HEK293 (cell line): ENCODE results near the gene NFIX.

Source experiments
- BCL11A ChIP-seq: fragments of 450-650 bp; formaldehyde crosslinking; IDR thresholded peaks from 2 replicates; pipeline ENCODE4 v1.5.1; 2016; ENCODE audit warnings: low read depth, missing biosample characterization, missing genetic modification characterization
- BCL11B ChIP-seq: fragments of 450-650 bp; formaldehyde crosslinking; IDR thresholded peaks from 2 replicates; pipeline ENCODE4 v1.5.1; 2016; ENCODE audit warnings: low read depth, missing biosample characterization, missing genetic modification characterization
- GLIS1 ChIP-seq: fragments of 450-650 bp; formaldehyde crosslinking; IDR thresholded peaks from 2 replicates; pipeline ENCODE4 v1.5.1; 2016; ENCODE audit warnings: missing biosample characterization, missing genetic modification characterization
- GLIS2 ChIP-seq: fragments of 450-650 bp; formaldehyde crosslinking; IDR thresholded peaks from 2 replicates; pipeline ENCODE4 v1.5.1; 2016; ENCODE audit warnings: missing biosample characterization, missing genetic modification characterization
- IKZF3 ChIP-seq: fragments of 450-650 bp; IDR thresholded peaks from 2 replicates; pipeline ENCODE4 v1.5.0; 2018; ENCODE audit warnings: missing biosample characterization, mild to moderate bottlenecking, missing genetic modification characterization, moderate library complexity
- KLF16 ChIP-seq: fragments of 450-650 bp; formaldehyde crosslinking; IDR thresholded peaks from 2 replicates; pipeline ENCODE4 v1.5.1; 2017; ENCODE audit warnings: missing biosample characterization, missing genetic modification characterization
- PRDM1 ChIP-seq: fragments of 450-650 bp; formaldehyde crosslinking; IDR thresholded peaks from 2 replicates; pipeline ENCODE4; 2016; ENCODE audit warnings: missing biosample characterization, missing genetic modification characterization
- RBAK ChIP-seq: fragments of 450-650 bp; formaldehyde crosslinking; IDR thresholded peaks from 2 replicates; pipeline ENCODE4 v1.5.1; 2016; ENCODE audit warnings: missing biosample characterization, missing genetic modification characterization
- SP2 ChIP-seq: fragments of 450-650 bp; formaldehyde crosslinking; IDR thresholded peaks from 2 replicates; pipeline ENCODE4 v1.5.1; 2016; ENCODE audit warnings: missing biosample characterization, missing genetic modification characterization
- ZBTB1 ChIP-seq: fragments of 450-650 bp; formaldehyde crosslinking; IDR thresholded peaks from 2 replicates; pipeline ENCODE4 v1.5.1; 2016; ENCODE audit warnings: missing biosample characterization, missing genetic modification characterization
- ZEB2 ChIP-seq: fragments of 450-650 bp; formaldehyde crosslinking; IDR thresholded peaks from 2 replicates; pipeline ENCODE4 v1.5.1; 2016; ENCODE audit warnings: missing biosample characterization, missing genetic modification characterization
- ZNF133 ChIP-seq: fragments of 450-650 bp; formaldehyde crosslinking; IDR thresholded peaks from 2 replicates; pipeline ENCODE4 v1.5.1; 2016; ENCODE audit warnings: missing biosample characterization, missing genetic modification characterization
- ZNF341 ChIP-seq: fragments of 450-650 bp; formaldehyde crosslinking; IDR thresholded peaks from 2 replicates; pipeline ENCODE4; 2016; ENCODE audit warnings: low read depth, missing biosample characterization, missing genetic modification characterization
- ZNF391 ChIP-seq: fragments of 450-650 bp; formaldehyde crosslinking; IDR thresholded peaks from 2 replicates; pipeline ENCODE4 v1.5.1; 2016; ENCODE audit warnings: low read depth, missing biosample characterization, missing genetic modification characterization, borderline replicate concordance
- ZNF521 ChIP-seq: fragments of 450-650 bp; formaldehyde crosslinking; IDR thresholded peaks from 2 replicates; pipeline ENCODE4 v1.5.1; 2017; ENCODE audit warnings: missing biosample characterization, mild to moderate bottlenecking, missing genetic modification characterization
- ZNF621 ChIP-seq: fragments of 450-650 bp; formaldehyde crosslinking; IDR thresholded peaks from 2 replicates; pipeline ENCODE4 v1.5.1; 2017; ENCODE audit warnings: missing biosample characterization, missing genetic modification characterization
- ZNF658 ChIP-seq: fragments of 450-650 bp; formaldehyde crosslinking; IDR thresholded peaks from 2 replicates; pipeline ENCODE4; 2016; ENCODE audit warnings: missing biosample characterization, missing genetic modification characterization
- ZNF791 ChIP-seq: fragments of 450-650 bp; formaldehyde crosslinking; IDR thresholded peaks from 2 replicates; pipeline ENCODE4 v1.5.1; 2016; ENCODE audit warnings: missing biosample characterization, missing genetic modification characterization
- ZSCAN30 ChIP-seq: fragments of 450-650 bp; IDR thresholded peaks from 2 replicates; pipeline ENCODE4 v1.5.1; 2018; ENCODE audit warnings: missing biosample characterization, mild to moderate bottlenecking, missing genetic modification characterization, moderate library complexity
- TF ChIP-seq, protein P1 (sequence below): fragments of 450-650 bp; formaldehyde crosslinking; IDR thresholded peaks from 2 replicates; pipeline ENCODE4 v1.5.1; 2016; ENCODE audit warnings: missing biosample characterization, missing genetic modification characterization
- TF ChIP-seq, protein P2 (sequence below): fragments of 450-650 bp; formaldehyde crosslinking; IDR thresholded peaks from 2 replicates; pipeline ENCODE4 v1.5.1; 2016; ENCODE audit warnings: missing biosample characterization, missing genetic modification characterization
- TF ChIP-seq, protein P3 (sequence below): fragments of 450-650 bp; formaldehyde crosslinking; IDR thresholded peaks from 2 replicates; pipeline ENCODE4 v1.5.1; 2017; ENCODE audit warnings: missing biosample characterization, missing genetic modification characterization
- TF ChIP-seq, protein P4 (sequence below): fragments of 450-650 bp; formaldehyde crosslinking; IDR thresholded peaks from 2 replicates; pipeline ENCODE4 v1.5.1; 2016; ENCODE audit warnings: missing biosample characterization, missing genetic modification characterization
- TF ChIP-seq, protein P5 (sequence below): fragments of 450-650 bp; formaldehyde crosslinking; IDR thresholded peaks from 2 replicates; pipeline ENCODE4 v1.5.1; 2017; ENCODE audit warnings: missing biosample characterization, mild to moderate bottlenecking, missing genetic modification characterization, moderate library complexity
- TF ChIP-seq, protein P6 (sequence below): fragments of 450-650 bp; formaldehyde crosslinking; IDR thresholded peaks from 2 replicates; pipeline ENCODE4 v1.5.1; 2016; ENCODE audit warnings: missing biosample characterization, missing genetic modification characterization

Gene NFIX

DNA sequence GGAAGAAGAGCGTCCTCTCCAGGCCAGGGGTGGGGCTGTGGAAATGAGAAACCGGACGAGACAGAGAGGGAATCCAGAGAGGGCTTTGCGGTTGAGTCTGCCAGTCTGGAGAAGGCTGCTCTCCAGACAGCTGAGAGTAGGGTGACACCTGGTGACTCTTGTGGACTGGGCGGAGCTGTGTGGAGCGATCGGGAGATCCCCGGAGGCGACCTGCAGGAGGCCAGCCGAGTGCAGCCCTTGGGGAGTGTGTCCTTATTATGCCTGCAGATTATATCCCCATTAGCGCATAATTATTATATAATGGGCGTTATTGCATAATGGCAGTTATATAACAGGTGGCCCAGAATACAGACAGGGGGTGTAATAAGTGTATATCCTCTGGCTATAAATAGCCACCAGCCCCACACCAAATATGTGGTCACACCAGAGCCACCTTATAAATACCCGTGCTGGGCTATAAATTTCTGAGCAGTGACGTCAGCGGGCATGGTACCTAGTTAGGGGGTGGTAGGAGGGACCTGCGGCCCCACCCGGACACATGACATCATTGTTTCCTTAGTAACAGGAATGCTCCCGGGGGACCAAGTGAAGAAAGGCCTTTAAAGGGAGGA lies 41.2 kb downstream of the NFIX start (continued):
- TF ChIP-seq, protein P1, sequence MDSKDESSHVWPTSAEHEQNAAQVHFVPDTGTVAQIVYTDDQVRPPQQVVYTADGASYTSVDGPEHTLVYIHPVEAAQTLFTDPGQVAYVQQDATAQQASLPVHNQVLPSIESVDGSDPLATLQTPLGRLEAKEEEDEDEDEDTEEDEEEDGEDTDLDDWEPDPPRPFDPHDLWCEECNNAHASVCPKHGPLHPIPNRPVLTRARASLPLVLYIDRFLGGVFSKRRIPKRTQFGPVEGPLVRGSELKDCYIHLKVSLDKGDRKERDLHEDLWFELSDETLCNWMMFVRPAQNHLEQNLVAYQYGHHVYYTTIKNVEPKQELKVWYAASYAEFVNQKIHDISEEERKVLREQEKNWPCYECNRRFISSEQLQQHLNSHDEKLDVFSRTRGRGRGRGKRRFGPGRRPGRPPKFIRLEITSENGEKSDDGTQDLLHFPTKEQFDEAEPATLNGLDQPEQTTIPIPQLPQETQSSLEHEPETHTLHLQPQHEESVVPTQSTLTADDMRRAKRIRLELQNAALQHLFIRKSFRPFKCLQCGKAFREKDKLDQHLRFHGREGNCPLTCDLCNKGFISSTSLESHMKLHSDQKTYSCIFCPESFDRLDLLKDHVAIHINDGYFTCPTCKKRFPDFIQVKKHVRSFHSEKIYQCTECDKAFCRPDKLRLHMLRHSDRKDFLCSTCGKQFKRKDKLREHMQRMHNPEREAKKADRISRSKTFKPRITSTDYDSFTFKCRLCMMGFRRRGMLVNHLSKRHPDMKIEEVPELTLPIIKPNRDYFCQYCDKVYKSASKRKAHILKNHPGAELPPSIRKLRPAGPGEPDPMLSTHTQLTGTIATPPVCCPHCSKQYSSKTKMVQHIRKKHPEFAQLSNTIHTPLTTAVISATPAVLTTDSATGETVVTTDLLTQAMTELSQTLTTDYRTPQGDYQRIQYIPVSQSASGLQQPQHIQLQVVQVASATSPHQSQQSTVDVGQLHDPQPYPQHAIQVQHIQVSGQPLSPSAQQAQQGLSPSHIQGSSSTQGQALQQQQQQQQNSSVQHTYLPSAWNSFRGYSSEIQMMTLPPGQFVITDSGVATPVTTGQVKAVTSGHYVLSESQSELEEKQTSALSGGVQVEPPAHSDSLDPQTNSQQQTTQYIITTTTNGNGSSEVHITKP, result peak; percentile 48
- TF ChIP-seq ZNF133 (tag by site-specific recombination) (no peak), ZBTB1 (peak; percentile 7; the same call in 1 of the 2 replicates), ZEB2 (tag by site-specific recombination) (peak; percentile 95), ZNF791 (tag by site-specific recombination) (no peak), KLF16 (tag by site-specific recombination) (peak; percentile 70; the same call in 1 of the 2 replicates), ZNF391 (tag by site-specific recombination) (no peak), IKZF3 (tag by site-specific recombination) (peak; percentile 7; the same call in 1 of the 2 replicates), BCL11A (tag by site-specific recombination) (peak; percentile 89), BCL11B (tag by site-specific recombination) (0 out of 2 replicates have a peak, but pooled peaks have one; percentile 33), GLIS1 (tag by site-specific recombination) (peak; percentile 97), ZNF521 (tag by site-specific recombination) (no peak), SP2 (tag by site-specific recombination) (peak; percentile 59), ZNF658 (no peak), ZSCAN30 (tag by site-specific recombination) (peak; percentile 46; the same call in 1 of the 2 replicates), PRDM1 (0 out of 2 replicates have a peak, but pooled peaks have one; percentile 23), ZNF341 (tag by site-specific recombination) (peak; percentile 48), RBAK (tag by site-specific recombination) (no peak), ZNF621 (tag by site-specific recombination) (no peak), GLIS2 (tag by site-specific recombination) (peak; percentile 83)
- TF ChIP-seq, protein P2, sequence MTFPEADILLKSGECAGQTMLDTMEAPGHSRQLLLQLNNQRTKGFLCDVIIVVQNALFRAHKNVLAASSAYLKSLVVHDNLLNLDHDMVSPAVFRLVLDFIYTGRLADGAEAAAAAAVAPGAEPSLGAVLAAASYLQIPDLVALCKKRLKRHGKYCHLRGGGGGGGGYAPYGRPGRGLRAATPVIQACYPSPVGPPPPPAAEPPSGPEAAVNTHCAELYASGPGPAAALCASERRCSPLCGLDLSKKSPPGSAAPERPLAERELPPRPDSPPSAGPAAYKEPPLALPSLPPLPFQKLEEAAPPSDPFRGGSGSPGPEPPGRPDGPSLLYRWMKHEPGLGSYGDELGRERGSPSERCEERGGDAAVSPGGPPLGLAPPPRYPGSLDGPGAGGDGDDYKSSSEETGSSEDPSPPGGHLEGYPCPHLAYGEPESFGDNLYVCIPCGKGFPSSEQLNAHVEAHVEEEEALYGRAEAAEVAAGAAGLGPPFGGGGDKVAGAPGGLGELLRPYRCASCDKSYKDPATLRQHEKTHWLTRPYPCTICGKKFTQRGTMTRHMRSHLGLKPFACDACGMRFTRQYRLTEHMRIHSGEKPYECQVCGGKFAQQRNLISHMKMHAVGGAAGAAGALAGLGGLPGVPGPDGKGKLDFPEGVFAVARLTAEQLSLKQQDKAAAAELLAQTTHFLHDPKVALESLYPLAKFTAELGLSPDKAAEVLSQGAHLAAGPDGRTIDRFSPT, result peak; percentile 95
- TF ChIP-seq, protein P3, sequence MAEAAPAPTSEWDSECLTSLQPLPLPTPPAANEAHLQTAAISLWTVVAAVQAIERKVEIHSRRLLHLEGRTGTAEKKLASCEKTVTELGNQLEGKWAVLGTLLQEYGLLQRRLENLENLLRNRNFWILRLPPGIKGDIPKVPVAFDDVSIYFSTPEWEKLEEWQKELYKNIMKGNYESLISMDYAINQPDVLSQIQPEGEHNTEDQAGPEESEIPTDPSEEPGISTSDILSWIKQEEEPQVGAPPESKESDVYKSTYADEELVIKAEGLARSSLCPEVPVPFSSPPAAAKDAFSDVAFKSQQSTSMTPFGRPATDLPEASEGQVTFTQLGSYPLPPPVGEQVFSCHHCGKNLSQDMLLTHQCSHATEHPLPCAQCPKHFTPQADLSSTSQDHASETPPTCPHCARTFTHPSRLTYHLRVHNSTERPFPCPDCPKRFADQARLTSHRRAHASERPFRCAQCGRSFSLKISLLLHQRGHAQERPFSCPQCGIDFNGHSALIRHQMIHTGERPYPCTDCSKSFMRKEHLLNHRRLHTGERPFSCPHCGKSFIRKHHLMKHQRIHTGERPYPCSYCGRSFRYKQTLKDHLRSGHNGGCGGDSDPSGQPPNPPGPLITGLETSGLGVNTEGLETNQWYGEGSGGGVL (tag by site-specific recombination), result peak; percentile 58
- TF ChIP-seq, protein P4, sequence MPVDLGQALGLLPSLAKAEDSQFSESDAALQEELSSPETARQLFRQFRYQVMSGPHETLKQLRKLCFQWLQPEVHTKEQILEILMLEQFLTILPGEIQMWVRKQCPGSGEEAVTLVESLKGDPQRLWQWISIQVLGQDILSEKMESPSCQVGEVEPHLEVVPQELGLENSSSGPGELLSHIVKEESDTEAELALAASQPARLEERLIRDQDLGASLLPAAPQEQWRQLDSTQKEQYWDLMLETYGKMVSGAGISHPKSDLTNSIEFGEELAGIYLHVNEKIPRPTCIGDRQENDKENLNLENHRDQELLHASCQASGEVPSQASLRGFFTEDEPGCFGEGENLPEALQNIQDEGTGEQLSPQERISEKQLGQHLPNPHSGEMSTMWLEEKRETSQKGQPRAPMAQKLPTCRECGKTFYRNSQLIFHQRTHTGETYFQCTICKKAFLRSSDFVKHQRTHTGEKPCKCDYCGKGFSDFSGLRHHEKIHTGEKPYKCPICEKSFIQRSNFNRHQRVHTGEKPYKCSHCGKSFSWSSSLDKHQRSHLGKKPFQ (tag by site-specific recombination), result peak; percentile 76
- TF ChIP-seq, protein P5, sequence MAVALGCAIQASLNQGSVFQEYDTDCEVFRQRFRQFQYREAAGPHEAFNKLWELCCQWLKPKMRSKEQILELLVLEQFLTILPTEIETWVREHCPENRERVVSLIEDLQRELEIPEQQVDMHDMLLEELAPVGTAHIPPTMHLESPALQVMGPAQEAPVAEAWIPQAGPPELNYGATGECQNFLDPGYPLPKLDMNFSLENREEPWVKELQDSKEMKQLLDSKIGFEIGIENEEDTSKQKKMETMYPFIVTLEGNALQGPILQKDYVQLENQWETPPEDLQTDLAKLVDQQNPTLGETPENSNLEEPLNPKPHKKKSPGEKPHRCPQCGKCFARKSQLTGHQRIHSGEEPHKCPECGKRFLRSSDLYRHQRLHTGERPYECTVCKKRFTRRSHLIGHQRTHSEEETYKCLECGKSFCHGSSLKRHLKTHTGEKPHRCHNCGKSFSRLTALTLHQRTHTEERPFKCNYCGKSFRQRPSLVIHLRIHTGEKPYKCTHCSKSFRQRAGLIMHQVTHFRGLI (tag by site-specific recombination), result peak; percentile 49; the same call in 1 of the 2 replicates
- TF ChIP-seq, protein P6, sequence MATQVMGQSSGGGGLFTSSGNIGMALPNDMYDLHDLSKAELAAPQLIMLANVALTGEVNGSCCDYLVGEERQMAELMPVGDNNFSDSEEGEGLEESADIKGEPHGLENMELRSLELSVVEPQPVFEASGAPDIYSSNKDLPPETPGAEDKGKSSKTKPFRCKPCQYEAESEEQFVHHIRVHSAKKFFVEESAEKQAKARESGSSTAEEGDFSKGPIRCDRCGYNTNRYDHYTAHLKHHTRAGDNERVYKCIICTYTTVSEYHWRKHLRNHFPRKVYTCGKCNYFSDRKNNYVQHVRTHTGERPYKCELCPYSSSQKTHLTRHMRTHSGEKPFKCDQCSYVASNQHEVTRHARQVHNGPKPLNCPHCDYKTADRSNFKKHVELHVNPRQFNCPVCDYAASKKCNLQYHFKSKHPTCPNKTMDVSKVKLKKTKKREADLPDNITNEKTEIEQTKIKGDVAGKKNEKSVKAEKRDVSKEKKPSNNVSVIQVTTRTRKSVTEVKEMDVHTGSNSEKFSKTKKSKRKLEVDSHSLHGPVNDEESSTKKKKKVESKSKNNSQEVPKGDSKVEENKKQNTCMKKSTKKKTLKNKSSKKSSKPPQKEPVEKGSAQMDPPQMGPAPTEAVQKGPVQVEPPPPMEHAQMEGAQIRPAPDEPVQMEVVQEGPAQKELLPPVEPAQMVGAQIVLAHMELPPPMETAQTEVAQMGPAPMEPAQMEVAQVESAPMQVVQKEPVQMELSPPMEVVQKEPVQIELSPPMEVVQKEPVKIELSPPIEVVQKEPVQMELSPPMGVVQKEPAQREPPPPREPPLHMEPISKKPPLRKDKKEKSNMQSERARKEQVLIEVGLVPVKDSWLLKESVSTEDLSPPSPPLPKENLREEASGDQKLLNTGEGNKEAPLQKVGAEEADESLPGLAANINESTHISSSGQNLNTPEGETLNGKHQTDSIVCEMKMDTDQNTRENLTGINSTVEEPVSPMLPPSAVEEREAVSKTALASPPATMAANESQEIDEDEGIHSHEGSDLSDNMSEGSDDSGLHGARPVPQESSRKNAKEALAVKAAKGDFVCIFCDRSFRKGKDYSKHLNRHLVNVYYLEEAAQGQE, result no peak
